ENCODE data around the gene OR1E1.
"Not testable (repeated sequence)": the region's sequence is repeated elsewhere in the genome, so short reads cannot be mapped to it uniquely, and the experiment has no call there.

- not testable (repeated sequence) for TF ChIP-seq RAD21 (IDR thresholded peaks at IDR 0.05; ENCODE audit: low read length); CTCF (conservative IDR thresholded peaks at IDR 0.05; ENCODE audit: low read depth, low read length); USF2 (IDR thresholded peaks at IDR 0.05; ENCODE audit: low read depth, low read length); MXI1 (IDR thresholded peaks at IDR 0.05; ENCODE audit: borderline replicate concordance, low read depth, low read length); POLR2A (IDR thresholded peaks at IDR 0.05; ENCODE audit: low read depth, low read length)
Measured at GRCh38 chr17:3371167-3371566, 27.0 kb downstream of the OR1E1 start.
